B cell (primary cell): ENCODE measurements around the gene GPM6B. TPM values are rescaled to one million over a fixed set of nuclear protein-coding genes. Genes with fewer than 3 reads are reported as not detected.

Source experiments
- ATAC-seq: fragments of 200-7000 bp; cut with Tn5 transposase; one replicate; pipeline ENCODE4 v1.10.0; 2021; ENCODE audit warnings: low read depth, mild to moderate bottlenecking, moderate number of reproducible peaks, moderate library complexity
- CTCF ChIA-PET: fragments of 350-600 bp; sonication (Branson Sonifier 250); formaldehyde crosslinking; loops from one replicate; lab custom pipeline; 2021; ENCODE audit warnings: antibody characterized with exemption, inconsistent platforms; lab: Charles Lee
- POLR2A ChIA-PET: fragments of 350-600 bp; sonication (Branson Sonifier 250); formaldehyde crosslinking; loops from one replicate; lab custom pipeline; 2021; ENCODE audit warnings: antibody characterized with exemption; lab: Charles Lee
- DNase-seq: peaks from one replicate; pipeline ENCODE4 v3.0.0; 2013
- H2AFZ ChIP-seq: 2 replicates; pipeline ENCODE4 v1.6.1; 2012; ENCODE audit warnings: mild to moderate bottlenecking, low read depth, low read length; ENCODE audit not compliant: insufficient read depth, poor library complexity, severe bottlenecking
- H3K27ac ChIP-seq, 2 donors: 1 replicate in 1 of 2; 2 replicates in 1 of 2; pipeline ENCODE4 v1.5.1; 2012 to 2013; ENCODE audit warnings: low read length in 2 of 2, mild to moderate bottlenecking in 2 of 2, moderate library complexity in 1 of 2
- H3K27me3 ChIP-seq, 4 experiments: fragments of 200-600 bp in 1 of 4; sonication (generic) in 1 of 4; replicated peaks in 1 of 4; 1 replicate in 2 of 4; 2 replicates in 2 of 4; pipeline versions ENCODE4 v1.6.1 to v1.7.0; 2013 to 2016; ENCODE audit warnings: low read length in 3 of 4, mild to moderate bottlenecking in 2 of 4, mixed read lengths in 1 of 4, moderate library complexity in 1 of 4; ENCODE audit not compliant: insufficient read depth in 4 of 4, control insufficient read depth in 3 of 4; ENCODE audit errors: control extremely low read depth in 1 of 4
- H3K36me3 ChIP-seq, 2 experiments: replicated peaks in 1 of 2; 1 replicate in 1 of 2; 2 replicates in 1 of 2; pipeline versions ENCODE4 v1.6.1 to v1.7.1; 2013; ENCODE audit warnings: low read length in 1 of 2; ENCODE audit not compliant: insufficient read depth in 2 of 2, control insufficient read depth in 1 of 2; ENCODE audit errors: control extremely low read depth in 1 of 2, extremely low read depth in 1 of 2
- H3K4me1 ChIP-seq, 2 donors: fragments of 200-600 bp in 1 of 2; sonication (generic) in 1 of 2; 1 replicate in 1 of 2; 2 replicates in 1 of 2; pipeline versions ENCODE4 v1.5.1 to v1.6.1; 2013 to 2017; ENCODE audit warnings: low read length in 2 of 2; ENCODE audit not compliant: control insufficient read depth in 2 of 2, insufficient read depth in 2 of 2
- H3K4me2 ChIP-seq: replicated peaks from 2 replicates; pipeline ENCODE3; 2012; ENCODE audit warnings: mild to moderate bottlenecking, low read depth, low read length; ENCODE audit not compliant: poor library complexity, severe bottlenecking
- H3K4me3 ChIP-seq, 5 experiments: fragments of 200-600 bp in 1 of 5; sonication (generic) in 1 of 5; 1 replicate in 3 of 5; 2 replicates in 2 of 5; pipeline versions ENCODE4 v1.5.1 to v1.7.0; 2011 to 2016; ENCODE audit warnings: low read length in 4 of 5, mild to moderate bottlenecking in 4 of 5, low read depth in 2 of 5, control low read depth in 1 of 5, moderate library complexity in 1 of 5; ENCODE audit not compliant: insufficient read depth in 1 of 5; ENCODE audit errors: control extremely low read depth in 1 of 5, extremely low read depth in 1 of 5
- H3K79me2 ChIP-seq: fragments of 200-600 bp; sonication (generic); one replicate; pipeline ENCODE4 v1.6.0; 2016; ENCODE audit warnings: low read length; ENCODE audit not compliant: control insufficient read depth, insufficient read depth
- H3K9ac ChIP-seq: fragments of 200-600 bp; sonication (generic); 2 replicates; pipeline ENCODE4 v1.6.1; 2017; ENCODE audit warnings: mild to moderate bottlenecking, low read length, moderate library complexity
- H3K9me3 ChIP-seq, 3 donors: one replicate each; pipeline versions ENCODE4 v1.6.1 to v1.7.1; 2013; ENCODE audit warnings: low read length in 2 of 3; ENCODE audit not compliant: control insufficient read depth in 2 of 3, insufficient read depth in 1 of 3; ENCODE audit errors: control extremely low read depth in 1 of 3
- H4K20me1 ChIP-seq: 2 replicates; pipeline ENCODE4 v1.6.0; 2012; ENCODE audit warnings: mild to moderate bottlenecking, low read length; ENCODE audit not compliant: insufficient read depth, control insufficient read depth, poor library complexity, severe bottlenecking
- H3K27ac Mint-ChIP-seq: one replicate; pipeline ENCODE4 v1.8.0; 2021; ENCODE audit warnings: mixed read lengths
- H3K27me3 Mint-ChIP-seq: one replicate; pipeline ENCODE4 v1.8.0; 2021; ENCODE audit warnings: mixed read lengths
- H3K4me1 Mint-ChIP-seq: one replicate; pipeline ENCODE4 v1.8.0; 2021; ENCODE audit warnings: mixed read lengths
- H3K4me3 Mint-ChIP-seq: one replicate; pipeline ENCODE4 v1.8.0; 2021; ENCODE audit warnings: mixed read lengths
- H3K9me3 Mint-ChIP-seq: one replicate; pipeline ENCODE4 v1.8.0; 2022; ENCODE audit warnings: mixed read lengths; ENCODE audit not compliant: insufficient read depth
- EZH2 ChIP-seq: IDR thresholded peaks from 2 replicates; pipeline ENCODE4 v1.6.1; 2012; ENCODE audit warnings: borderline replicate concordance, low read depth, mild to moderate bottlenecking, moderate library complexity, low read length; ENCODE audit not compliant: insufficient read depth, poor library complexity, severe bottlenecking
- WGBS: methylation state at CpG from one replicate; pipeline ENCODE4 v1.1.5; 2013; ENCODE audit warnings: missing lambda C conversion rate; ENCODE audit not compliant: insufficient coverage; 5-methylcytosine and 5-hydroxymethylcytosine counted together
- intact Hi-C: fragments of 100-400 bp; cut with micrococcal nuclease; formaldehyde crosslinking; loops from one replicate; pipeline ENCODE4 v1.10.0; 2022
- polyA plus RNA-seq: library from polyadenylated mRNA; depleted of rRNA; stranded (reverse); fragments of >200 nt; gene quantifications from 2 replicates; pipeline ENCODE4 v1.2.3, GENCODE V29; 2012
- total RNA-seq, 2 donors: library from RNA; stranded (reverse); fragments of 120-200 nt in 1 of 2; gene quantifications; 1 replicate in 1 of 2; 2 replicates in 1 of 2; pipeline versions ENCODE4 v1.2.3 to v1.2.4, GENCODE V29; 2013 to 2022
- TF ChIP-seq, protein P1 (sequence below): fragments of 200-600 bp; IDR thresholded peaks from one replicate; pipeline ENCODE4 v1.8.0; 2022; ENCODE audit warnings: antibody characterized with exemption, mild to moderate bottlenecking

Gene GPM6B
- total and polyA plus RNA-seq, 2 donors (not counting 1 experiment from before 2014, with no cell fraction given): not detected

DNA sequence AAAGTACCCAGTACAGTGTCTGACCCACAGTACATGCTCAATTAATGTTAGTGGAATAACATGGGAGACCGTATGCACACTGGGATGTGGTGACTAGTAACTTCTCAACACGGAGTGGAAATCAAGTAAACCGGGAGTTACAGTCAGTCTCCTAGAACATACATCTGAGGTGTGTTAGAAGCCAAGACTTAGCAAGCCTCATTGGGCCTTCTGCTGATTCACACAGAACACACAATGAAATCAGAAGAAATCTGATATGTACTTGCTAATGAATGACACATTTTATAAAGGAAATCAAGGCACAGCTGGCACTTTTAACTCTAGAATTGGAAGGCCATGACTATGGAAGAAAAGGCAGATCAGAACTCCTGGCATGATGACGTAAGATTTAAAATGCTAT lies 95.5 kb downstream of the GPM6B start:
- CTCF ChIA-PET: interaction anchor here (0.7 to 1.0 kb wide), 2 partner anchors 29 to 311 kb away, joined by 5 read pairs; no protein-coding TSS in a partner anchor

More for the DNA sequence above, 95.5 kb downstream of the GPM6B start:
- Histone ChIP-seq H3K4me1 (peaks cover 13 to 19% of the 10 kb centered on the region in 2 donors), H3K9me3 (no peaks in the 10 kb centered on the region), H3K36me3 (peaks cover 0 to 16% of the 10 kb centered on the region in 2 experiments), H3K4me2 (no peak overlapping the region), H3K9ac (no peak overlapping the region), H3K27me3 (no peaks in the 10 kb centered on the region), H2AFZ (no peak overlapping the region), H3K79me2 (peaks cover 52% of the 10 kb centered on the region), H3K27ac (no peak overlapping the region), H3K4me3 (no peak overlapping the region), H4K20me1 (peaks cover 27% of the 10 kb centered on the region)
- no peaks in the 10 kb centered on the region for H3K27me3 Mint-ChIP-seq
- ATAC-seq (no peak), DNase-seq (no peak)
- WGBS: 100% methylated on average over 2 of the region's 4 CpGs
- POLR2A ChIA-PET: no interaction called here
- peaks cover 27% of the 10 kb centered on the region for H3K4me1 Mint-ChIP-seq
- no peak overlapping the region for H3K27ac Mint-ChIP-seq
- TF ChIP-seq, protein P1, sequence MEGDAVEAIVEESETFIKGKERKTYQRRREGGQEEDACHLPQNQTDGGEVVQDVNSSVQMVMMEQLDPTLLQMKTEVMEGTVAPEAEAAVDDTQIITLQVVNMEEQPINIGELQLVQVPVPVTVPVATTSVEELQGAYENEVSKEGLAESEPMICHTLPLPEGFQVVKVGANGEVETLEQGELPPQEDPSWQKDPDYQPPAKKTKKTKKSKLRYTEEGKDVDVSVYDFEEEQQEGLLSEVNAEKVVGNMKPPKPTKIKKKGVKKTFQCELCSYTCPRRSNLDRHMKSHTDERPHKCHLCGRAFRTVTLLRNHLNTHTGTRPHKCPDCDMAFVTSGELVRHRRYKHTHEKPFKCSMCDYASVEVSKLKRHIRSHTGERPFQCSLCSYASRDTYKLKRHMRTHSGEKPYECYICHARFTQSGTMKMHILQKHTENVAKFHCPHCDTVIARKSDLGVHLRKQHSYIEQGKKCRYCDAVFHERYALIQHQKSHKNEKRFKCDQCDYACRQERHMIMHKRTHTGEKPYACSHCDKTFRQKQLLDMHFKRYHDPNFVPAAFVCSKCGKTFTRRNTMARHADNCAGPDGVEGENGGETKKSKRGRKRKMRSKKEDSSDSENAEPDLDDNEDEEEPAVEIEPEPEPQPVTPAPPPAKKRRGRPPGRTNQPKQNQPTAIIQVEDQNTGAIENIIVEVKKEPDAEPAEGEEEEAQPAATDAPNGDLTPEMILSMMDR: no peak
- no peak for TF ChIP-seq EZH2
- H3K4me3 Mint-ChIP-seq: no peak overlapping the region
- no peaks in the 10 kb centered on the region for H3K9me3 Mint-ChIP-seq
- intact Hi-C loops: no loop called here

Other genes starting within 250 kb of the GPM6B start
- not detected in 2 replicates for gene EGFL6, start 247.5 kb downstream of the GPM6B start, total RNA-seq
- gene EGFL6, start 247.5 kb downstream of the GPM6B start, polyA plus RNA-seq: not detected in 2 replicates
- gene TCEANC, start 164.0 kb downstream of the GPM6B start, total RNA-seq: 10.0 and 10.7 TPM in 2 replicates
- gene TCEANC, start 164.0 kb downstream of the GPM6B start, polyA plus RNA-seq: 5.5 and 6.0 TPM in 2 replicates
- 16.7 and 17.1 TPM in 2 replicates for gene RAB9A, start 128.0 kb downstream of the GPM6B start, total RNA-seq
- 11.9 and 16.9 TPM in 2 replicates for gene RAB9A, start 128.0 kb downstream of the GPM6B start, polyA plus RNA-seq
- gene TRAPPC2, start 82.5 kb downstream of the GPM6B start, total RNA-seq: 28.0 and 30.3 TPM in 2 replicates
- 27.0 and 33.1 TPM in 2 replicates for gene TRAPPC2, start 82.5 kb downstream of the GPM6B start, polyA plus RNA-seq
- gene OFD1, start 82.3 kb downstream of the GPM6B start, total RNA-seq: 84.9 and 87.8 TPM in 2 replicates
- 40.6 and 69.5 TPM in 2 replicates for gene OFD1, start 82.3 kb downstream of the GPM6B start, polyA plus RNA-seq
- 17.7 and 20.6 TPM in 2 replicates for gene GEMIN8, start 212.8 kb upstream of the GPM6B start, total RNA-seq
- 25.1 and 26.1 TPM in 2 replicates for gene GEMIN8, start 212.8 kb upstream of the GPM6B start, polyA plus RNA-seq